HL-60 (cell line): ENCODE results near the gene PPFIA4.

ENCODE experiments used
- CTCF ChIP-seq: IDR thresholded peaks from one replicate; pipeline ENCODE4 v1.5.1; 2011; ENCODE audit warnings: low read length, control low read depth, inconsistent platforms; ENCODE audit not compliant: insufficient read depth
- POLR2AphosphoS5 ChIP-seq: IDR thresholded peaks from 2 replicates; pipeline ENCODE4 v1.6.1; 2012; ENCODE audit warnings: low read depth
- SPI1 ChIP-seq: IDR thresholded peaks from 2 replicates; pipeline ENCODE4 v1.6.1; 2012; ENCODE audit warnings: low read depth, mild to moderate bottlenecking, borderline replicate concordance

- TF ChIP-seq CTCF (no peak), SPI1 (no peak), POLR2AphosphoS5 (no peak)
These were observed 9.8 kb downstream of the PPFIA4 start for GRCh38 chr1:203036135-203036534.
